Smooth muscle cell (in vitro differentiated cells): Measurements from ENCODE around the gene NKAIN1. TPM values are rescaled to one million over a fixed set of nuclear protein-coding genes. Genes with fewer than 3 reads are reported as not detected.
A peak's percentile ranks its signal among the peaks of the same experiment; 100 is the strongest.

Experiments
- DNase-seq: peaks from one replicate; lab custom pipeline; 2025; ENCODE audit not compliant: unreplicated experiment; lab: John Stamatoyannopoulos, UW
- H2AFZ ChIP-seq: fragments of 200-600 bp; sonication (generic); 2 replicates; pipeline ENCODE4 v1.6.0; 2016; ENCODE audit warnings: antibody characterized with exemption, low read depth, mild to moderate bottlenecking
- H3F3A ChIP-seq: fragments of 200-600 bp; sonication (generic); 2 replicates; pipeline ENCODE4 v1.6.0; 2017; ENCODE audit warnings: antibody characterized with exemption, low read depth
- H3K27ac ChIP-seq: fragments of 200-600 bp; sonication (generic); 2 replicates; pipeline ENCODE4 v1.5.1; 2016; ENCODE audit warnings: low read depth, mild to moderate bottlenecking
- H3K27me3 ChIP-seq: fragments of 200-600 bp; sonication (generic); 2 replicates; pipeline ENCODE4 v1.6.1; 2016; ENCODE audit warnings: low read depth, mild to moderate bottlenecking
- H3K36me3 ChIP-seq: fragments of 200-600 bp; sonication (generic); 2 replicates; pipeline ENCODE4 v1.5.1; 2016; ENCODE audit warnings: low read depth
- H3K4me1 ChIP-seq: fragments of 200-600 bp; sonication (generic); 2 replicates; pipeline ENCODE4 v1.5.1; 2016; ENCODE audit warnings: low read depth
- H3K4me2 ChIP-seq: fragments of 200-600 bp; sonication (generic); 2 replicates; pipeline ENCODE4 v1.6.0; 2016; ENCODE audit warnings: mild to moderate bottlenecking
- H3K4me3 ChIP-seq: fragments of 200-600 bp; sonication (generic); 2 replicates; pipeline ENCODE4 v1.5.1; 2016; ENCODE audit warnings: mild to moderate bottlenecking
- H3K79me2 ChIP-seq: fragments of 200-600 bp; sonication (generic); 2 replicates; pipeline ENCODE4 v1.6.0; 2016; ENCODE audit warnings: low read depth, mild to moderate bottlenecking
- H3K9ac ChIP-seq: fragments of 200-600 bp; sonication (generic); 2 replicates; pipeline ENCODE4 v1.6.0; 2016; ENCODE audit warnings: low read depth
- H3K9me3 ChIP-seq: fragments of 200-600 bp; sonication (generic); replicated peaks from 2 replicates; pipeline ENCODE4 v1.5.1; 2016; ENCODE audit warnings: low read depth
- H4K20me1 ChIP-seq: fragments of 200-600 bp; sonication (generic); 2 replicates; pipeline ENCODE4 v1.6.0; 2016; ENCODE audit warnings: low read depth
- WGBS: methylation state at CpG from one replicate; pipeline ENCODE4 v1.1.7; 2016; ENCODE audit warnings: low lambda C conversion rate; 5-methylcytosine and 5-hydroxymethylcytosine counted together
- polyA plus RNA-seq: library from polyadenylated mRNA; unstranded; fragments of >200 nt; fragmentation: Nextera tagmentation; extraction: Ambion mirVana; gene quantifications from 2 replicates; pipeline ENCODE4 v1.2.1, GENCODE V29; 2016
- total RNA-seq: library from RNA; depleted of rRNA; stranded (reverse); fragments of >200 nt; gene quantifications from 2 replicates; pipeline ENCODE4 v1.2.3, GENCODE V29; 2014
- TF ChIP-seq, protein P1 (sequence below): fragments of 200-600 bp; sonication (generic); IDR thresholded peaks from 2 replicates; pipeline ENCODE4 v1.5.1; 2017; ENCODE audit warnings: borderline replicate concordance, mild to moderate bottlenecking, antibody characterized with exemption; ENCODE audit not compliant: insufficient read depth, poor library complexity, severe bottlenecking

Gene NKAIN1
- total and polyA plus RNA-seq, 2 experiments from 2014 or later: 0.39 TPM; not detected in 1

GRCh38 chr1:31161571-31161970, 78.1 kb downstream of the NKAIN1 start:
- Histone ChIP-seq H3K9me3 (no peaks in the 10 kb centered on the region), H3K4me1 (no peaks in the 10 kb centered on the region), H3K4me3 (no peak overlapping the region), H3F3A (peaks cover 6% of the 10 kb centered on the region), H3K79me2 (no peaks in the 10 kb centered on the region), H3K36me3 (no peaks in the 10 kb centered on the region), H2AFZ (no peak overlapping the region), H4K20me1 (no peaks in the 10 kb centered on the region), H3K9ac (no peak overlapping the region), H3K4me2 (no peak overlapping the region), H3K27ac (no peak overlapping the region), H3K27me3 (no peaks in the 10 kb centered on the region)
- no peak for DNase-seq
- TF ChIP-seq, protein P1, sequence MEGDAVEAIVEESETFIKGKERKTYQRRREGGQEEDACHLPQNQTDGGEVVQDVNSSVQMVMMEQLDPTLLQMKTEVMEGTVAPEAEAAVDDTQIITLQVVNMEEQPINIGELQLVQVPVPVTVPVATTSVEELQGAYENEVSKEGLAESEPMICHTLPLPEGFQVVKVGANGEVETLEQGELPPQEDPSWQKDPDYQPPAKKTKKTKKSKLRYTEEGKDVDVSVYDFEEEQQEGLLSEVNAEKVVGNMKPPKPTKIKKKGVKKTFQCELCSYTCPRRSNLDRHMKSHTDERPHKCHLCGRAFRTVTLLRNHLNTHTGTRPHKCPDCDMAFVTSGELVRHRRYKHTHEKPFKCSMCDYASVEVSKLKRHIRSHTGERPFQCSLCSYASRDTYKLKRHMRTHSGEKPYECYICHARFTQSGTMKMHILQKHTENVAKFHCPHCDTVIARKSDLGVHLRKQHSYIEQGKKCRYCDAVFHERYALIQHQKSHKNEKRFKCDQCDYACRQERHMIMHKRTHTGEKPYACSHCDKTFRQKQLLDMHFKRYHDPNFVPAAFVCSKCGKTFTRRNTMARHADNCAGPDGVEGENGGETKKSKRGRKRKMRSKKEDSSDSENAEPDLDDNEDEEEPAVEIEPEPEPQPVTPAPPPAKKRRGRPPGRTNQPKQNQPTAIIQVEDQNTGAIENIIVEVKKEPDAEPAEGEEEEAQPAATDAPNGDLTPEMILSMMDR: no peak
- WGBS: 94% methylated on average over 5 of the region's 5 CpGs

- no peak overlapping the region for H3K27ac ChIP-seq
- H3F3A ChIP-seq: peaks cover 6% of the 10 kb centered on the region
- peak overlapping the region; percentile 17 for H3K4me2 ChIP-seq
- H3K36me3 ChIP-seq: no peaks in the 10 kb centered on the region
- WGBS: 51% methylated on average over 9 of the region's 9 CpGs
- TF ChIP-seq, protein P1: no peak
- no peaks in the 10 kb centered on the region for H3K27me3 ChIP-seq
- no peaks in the 10 kb centered on the region for H4K20me1 ChIP-seq
- peaks cover 6% of the 10 kb centered on the region for H3K4me1 ChIP-seq
- no peaks in the 10 kb centered on the region for H3K9me3 ChIP-seq
- peak overlapping the region; percentile 55 for H2AFZ ChIP-seq
- H3K79me2 ChIP-seq: no peaks in the 10 kb centered on the region
- H3K4me3 ChIP-seq: no peak overlapping the region
- no peak for DNase-seq
- no peak overlapping the region for H3K9ac ChIP-seq
These were observed 79.6 kb downstream of the NKAIN1 start for GRCh38 chr1:31159869-31160611.

- no peaks in the 10 kb centered on the region for H4K20me1 ChIP-seq
- H3K36me3 ChIP-seq: no peaks in the 10 kb centered on the region
- H3K4me3 ChIP-seq: no peak overlapping the region
- H3K9me3 ChIP-seq: no peaks in the 10 kb centered on the region
- peaks cover 8% of the 10 kb centered on the region for H3K4me1 ChIP-seq
- DNase-seq: no peak
- TF ChIP-seq, protein P1: no peak
- no peak overlapping the region for H2AFZ ChIP-seq
- no peaks in the 10 kb centered on the region for H3K79me2 ChIP-seq
- no peak overlapping the region for H3K27ac ChIP-seq
- peaks cover 10% of the 10 kb centered on the region for H3F3A ChIP-seq
- no peak overlapping the region for H3K9ac ChIP-seq
- peak overlapping the region; percentile 17 for H3K4me2 ChIP-seq
- no peaks in the 10 kb centered on the region for H3K27me3 ChIP-seq
- WGBS: 90% methylated on average over 2 of the region's 2 CpGs
These were observed 80.4 kb downstream of the NKAIN1 start for GRCh38 chr1:31159323-31159722.

DNA sequence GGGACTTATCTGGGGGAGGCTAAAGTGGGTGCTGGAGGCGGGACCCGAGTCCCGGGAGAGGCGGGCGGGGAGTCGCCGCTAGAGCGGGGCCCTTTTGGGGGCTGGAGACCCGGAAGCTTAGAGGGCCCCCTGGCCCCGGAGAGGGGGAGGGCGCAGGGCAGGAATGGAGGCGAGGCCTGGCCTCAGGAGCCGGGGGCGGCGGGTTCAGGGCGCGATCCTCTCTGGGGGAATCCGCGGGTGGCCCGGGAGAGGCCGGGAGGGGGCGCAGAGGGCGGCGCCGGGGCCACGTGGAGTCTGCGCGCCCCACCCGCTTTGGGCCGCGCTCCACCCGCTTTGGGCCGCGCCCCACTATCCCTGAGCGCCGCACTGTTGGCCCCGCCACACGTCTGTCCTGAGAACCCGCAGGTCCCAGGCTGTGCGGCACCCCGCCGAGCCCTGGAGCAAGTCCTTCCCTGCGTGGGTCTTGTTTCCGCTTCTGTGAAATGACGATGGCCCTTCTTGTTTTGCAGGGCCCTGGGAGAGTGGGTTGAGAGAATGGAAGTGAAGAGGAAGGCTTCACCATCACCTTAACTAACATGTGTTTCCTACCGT, 84.4 kb downstream of the NKAIN1 start:
- TF ChIP-seq, protein P1: peak; percentile 33
- Histone ChIP-seq H3F3A (peaks cover 16% of the 10 kb centered on the region), H3K27ac (peak overlapping the region; percentile 22), H3K9ac (peak overlapping the region; percentile 89), H3K9me3 (no peaks in the 10 kb centered on the region), H3K79me2 (no peaks in the 10 kb centered on the region), H3K4me1 (peaks cover 10% of the 10 kb centered on the region), H3K4me2 (peak overlapping the region; percentile 98), H3K36me3 (no peaks in the 10 kb centered on the region), H3K27me3 (no peaks in the 10 kb centered on the region), H3K4me3 (peak overlapping the region; percentile 59), H4K20me1 (no peaks in the 10 kb centered on the region), H2AFZ (peak overlapping the region; percentile 72)
- peak; percentile 85 for DNase-seq
- 2% methylated on average over 15 of the region's 46 CpGs for WGBS
